WTC11 (cell line): ENCODE data around the gene COL5A1. TPM values are rescaled to one million over a fixed set of nuclear protein-coding genes. Genes with fewer than 3 reads are reported as not detected.

Experiments used
- ATAC-seq: fragments of 200-7000 bp; cut with Tn5 transposase; 2 replicates; pipeline ENCODE4 v1.10.0; 2021; ENCODE audit warnings: mild to moderate bottlenecking, moderate library complexity
- CTCF ChIA-PET: fragments of 300-600 bp; sonication (Branson Sonifier 250); formaldehyde crosslinking; loops from one replicate; lab custom pipeline; 2021; ENCODE audit warnings: antibody characterized with exemption; lab: Charles Lee
- POLR2A ChIA-PET: fragments of 350-600 bp; sonication (Branson Sonifier 250); formaldehyde crosslinking; loops from one replicate; lab custom pipeline; 2021; ENCODE audit warnings: antibody characterized with exemption; lab: Charles Lee
- DNase-seq: peaks from one replicate; pipeline ENCODE4 v3.0.0; 2021; ENCODE audit warnings: low spot score
- H3K27ac Mint-ChIP-seq: 2 replicates; pipeline ENCODE4 v1.8.0; 2021; ENCODE audit warnings: mixed read lengths
- H3K27me3 Mint-ChIP-seq: 2 replicates; pipeline ENCODE4 v1.8.0; 2021; ENCODE audit warnings: low read depth, mild to moderate bottlenecking, moderate library complexity, mixed read lengths
- H3K36me3 Mint-ChIP-seq: 2 replicates; pipeline ENCODE4 v1.8.0; 2021; ENCODE audit warnings: mixed read lengths
- H3K4me1 Mint-ChIP-seq: 2 replicates; pipeline ENCODE4 v1.8.0; 2022; ENCODE audit warnings: mixed read lengths
- H3K4me3 Mint-ChIP-seq: 2 replicates; pipeline ENCODE4 v1.8.0; 2021; ENCODE audit warnings: mild to moderate bottlenecking, moderate library complexity, mixed read lengths
- H3K9me3 Mint-ChIP-seq: 2 replicates; pipeline ENCODE4 v1.8.0; 2021; ENCODE audit warnings: mixed read lengths
- AFF4 ChIP-seq: sonication (generic); formaldehyde crosslinking; IDR thresholded peaks from 2 replicates; pipeline ENCODE4 v1.8.1; 2023; ENCODE audit warnings: mild to moderate bottlenecking, missing genetic modification reagents, borderline replicate concordance
- ATF3 ChIP-seq: sonication (generic); formaldehyde crosslinking; conservative IDR thresholded peaks from 2 replicates; pipeline ENCODE4 v1.8.1; 2022; ENCODE audit warnings: mild to moderate bottlenecking, missing genetic modification reagents
- CBFB ChIP-seq: sonication (generic); formaldehyde crosslinking; IDR thresholded peaks from 2 replicates; pipeline ENCODE4 v1.8.1; 2022; ENCODE audit warnings: mild to moderate bottlenecking, low read depth, missing genetic modification reagents
- ERG ChIP-seq: fragments of 250-450 bp; sonication (Bioruptor Pico); IDR thresholded peaks from 2 replicates; pipeline ENCODE4 v1.8.0; 2021; ENCODE audit warnings: mild to moderate bottlenecking
- HMGA2 ChIP-seq: fragments of 250-450 bp; sonication (Bioruptor Pico); IDR thresholded peaks from 2 replicates; pipeline ENCODE4 v1.4.0; 2021; ENCODE audit warnings: mild to moderate bottlenecking, moderate library complexity
- IRF1 ChIP-seq: sonication (generic); formaldehyde crosslinking; IDR thresholded peaks from 2 replicates; pipeline ENCODE4 v1.8.0; 2023; ENCODE audit warnings: missing genetic modification reagents
- IRF2 ChIP-seq: sonication (generic); formaldehyde crosslinking; IDR thresholded peaks from 2 replicates; pipeline ENCODE4 v1.8.0; 2022; ENCODE audit warnings: low read depth, missing genetic modification reagents, borderline replicate concordance
- KAT7 ChIP-seq: sonication (generic); formaldehyde crosslinking; IDR thresholded peaks from 2 replicates; pipeline ENCODE4 v1.8.1; 2023; ENCODE audit warnings: missing genetic modification reagents, mild to moderate bottlenecking, borderline replicate concordance
- MLX ChIP-seq: sonication (generic); formaldehyde crosslinking; IDR thresholded peaks from 2 replicates; pipeline ENCODE4 v1.8.1; 2023; ENCODE audit warnings: mild to moderate bottlenecking, missing genetic modification reagents, moderate library complexity
- MYBL2 ChIP-seq: sonication (generic); formaldehyde crosslinking; IDR thresholded peaks from 2 replicates; pipeline ENCODE4 v1.8.1; 2023; ENCODE audit warnings: mild to moderate bottlenecking, moderate library complexity, missing genetic modification reagents
- NFE2L1 ChIP-seq: sonication (generic); formaldehyde crosslinking; IDR thresholded peaks from 2 replicates; pipeline ENCODE4 v1.8.1; 2023; ENCODE audit warnings: missing genetic modification reagents
- NR1H2 ChIP-seq: sonication (generic); formaldehyde crosslinking; IDR thresholded peaks from 2 replicates; pipeline ENCODE4 v1.9.0; 2021; ENCODE audit warnings: mild to moderate bottlenecking, moderate library complexity, missing genetic modification reagents
- SMAD3 ChIP-seq: sonication (generic); formaldehyde crosslinking; IDR thresholded peaks from 2 replicates; pipeline ENCODE4 v1.8.0; 2022; ENCODE audit warnings: missing genetic modification reagents, mild to moderate bottlenecking, borderline replicate concordance
- SOX15 ChIP-seq: fragments of 250-450 bp; sonication (Bioruptor Pico); IDR thresholded peaks from 2 replicates; pipeline ENCODE4 v1.9.0; 2021; ENCODE audit warnings: mild to moderate bottlenecking
- TEAD1 ChIP-seq: sonication (generic); formaldehyde crosslinking; IDR thresholded peaks from 2 replicates; pipeline ENCODE4 v1.8.0; 2022; ENCODE audit warnings: mild to moderate bottlenecking, missing genetic modification reagents
- TEAD4 ChIP-seq: sonication (generic); formaldehyde crosslinking; IDR thresholded peaks from 2 replicates; pipeline ENCODE4 v1.8.0; 2022; ENCODE audit warnings: mild to moderate bottlenecking, missing genetic modification reagents
- USF1 ChIP-seq: sonication (generic); formaldehyde crosslinking; IDR thresholded peaks from 2 replicates; pipeline ENCODE4 v1.8.0; 2022; ENCODE audit warnings: mild to moderate bottlenecking, missing genetic modification reagents
- ZMAT4 ChIP-seq: fragments of 250-450 bp; sonication (Bioruptor Pico); IDR thresholded peaks from 2 replicates; pipeline ENCODE4 v1.9.0; 2021; ENCODE audit warnings: mild to moderate bottlenecking
- ZNF121 ChIP-seq: sonication (generic); formaldehyde crosslinking; IDR thresholded peaks from 2 replicates; pipeline ENCODE4 v1.8.0; 2023; ENCODE audit warnings: missing genetic modification reagents
- ZNF219 ChIP-seq: sonication (generic); formaldehyde crosslinking; IDR thresholded peaks from 2 replicates; pipeline ENCODE4 v1.8.0; 2023; ENCODE audit warnings: missing genetic modification reagents, mild to moderate bottlenecking, borderline replicate concordance
- ZNF671 ChIP-seq: fragments of 250-450 bp; sonication (Bioruptor Pico); IDR thresholded peaks from 2 replicates; pipeline ENCODE4 v1.8.0; 2021; ENCODE audit warnings: mild to moderate bottlenecking
- ZSCAN18 ChIP-seq: fragments of 250-450 bp; sonication (Bioruptor Pico); IDR thresholded peaks from 2 replicates; pipeline ENCODE4 v2.1.2; 2022; ENCODE audit warnings: mild to moderate bottlenecking, moderate library complexity
- total RNA-seq: library from RNA; stranded (reverse); gene quantifications from 3 replicates; pipeline ENCODE4 v1.2.3, GENCODE V29; 2021

Gene COL5A1
- total RNA-seq, 1 experiment from 2014 or later = 13.5 TPM

- TF ChIP-seq AFF4 (CRISPR knock-in tag) (no peak), KAT7 (CRISPR knock-in tag) (no peak), USF1 (CRISPR knock-in tag) (no peak), SOX15 (no peak), TEAD4 (CRISPR knock-in tag) (no peak), CBFB (CRISPR knock-in tag) (no peak), NR1H2 (CRISPR knock-in tag) (no peak)
- TF ChIP-seq, all 79 proteins: peak for 0
These were observed 23.3 kb upstream of the COL5A1 start (continued) for GRCh38 chr9:134618163-134618832.

- peaks cover 5% of the 10 kb centered on the region; the same call in 1 of the 2 replicates for H3K36me3 Mint-ChIP-seq
- H3K4me3 Mint-ChIP-seq = no peak overlapping the region
- no peak overlapping the region for H3K27ac Mint-ChIP-seq
- ATAC-seq (no peak), DNase-seq (peak; percentile 3)
- TF ChIP-seq ERG (CRISPR knock-in tag) = no peak
- no peak for TF ChIP-seq MLX (CRISPR knock-in tag)
- no peak for TF ChIP-seq ZSCAN18 (CRISPR knock-in tag)
- no peak for TF ChIP-seq ZNF219 (CRISPR knock-in tag)
- TF ChIP-seq ATF3 (CRISPR knock-in tag) = no peak
- no peak for TF ChIP-seq ZMAT4 (CRISPR knock-in tag)
- no peak for TF ChIP-seq NFE2L1 (CRISPR knock-in tag)
- TF ChIP-seq MYBL2 (CRISPR knock-in tag) = no peak
- TF ChIP-seq ZNF121 (CRISPR knock-in tag) = no peak
- no peak for TF ChIP-seq IRF1 (CRISPR knock-in tag)
- no peak for TF ChIP-seq SMAD3 (CRISPR knock-in tag)
- TF ChIP-seq TEAD1 (CRISPR knock-in tag) = no peak
- no peak for TF ChIP-seq IRF2 (CRISPR knock-in tag)
- no peak for TF ChIP-seq ZNF671
- no peak for TF ChIP-seq SOX15
- no peak for TF ChIP-seq HMGA2 (CRISPR knock-in tag)
- POLR2A ChIA-PET = no interaction called here
- peaks cover 17% of the 10 kb centered on the region for H3K9me3 Mint-ChIP-seq
- CTCF ChIA-PET = no interaction called here
- peaks cover 6% of the 10 kb centered on the region for H3K27me3 Mint-ChIP-seq
- no peaks in the 10 kb centered on the region for H3K4me1 Mint-ChIP-seq
These were observed 22.7 kb upstream of the COL5A1 start for GRCh38 chr9:134618833-134619447.
